GM12874 (cell line): ENCODE results near the gene GFRA1.

Experiments
- TF ChIP-seq, protein P1 (sequence below): IDR thresholded peaks from 2 replicates; pipeline ENCODE4 v1.5.1; 2011; ENCODE audit warnings: low read depth, mild to moderate bottlenecking, control low read depth, low read length, moderate library complexity; ENCODE audit not compliant: insufficient read depth

Gene GFRA1

GRCh38 chr10:116259638-116260037 is 13.4 kb downstream of the GFRA1 start:
- TF ChIP-seq, protein P1, sequence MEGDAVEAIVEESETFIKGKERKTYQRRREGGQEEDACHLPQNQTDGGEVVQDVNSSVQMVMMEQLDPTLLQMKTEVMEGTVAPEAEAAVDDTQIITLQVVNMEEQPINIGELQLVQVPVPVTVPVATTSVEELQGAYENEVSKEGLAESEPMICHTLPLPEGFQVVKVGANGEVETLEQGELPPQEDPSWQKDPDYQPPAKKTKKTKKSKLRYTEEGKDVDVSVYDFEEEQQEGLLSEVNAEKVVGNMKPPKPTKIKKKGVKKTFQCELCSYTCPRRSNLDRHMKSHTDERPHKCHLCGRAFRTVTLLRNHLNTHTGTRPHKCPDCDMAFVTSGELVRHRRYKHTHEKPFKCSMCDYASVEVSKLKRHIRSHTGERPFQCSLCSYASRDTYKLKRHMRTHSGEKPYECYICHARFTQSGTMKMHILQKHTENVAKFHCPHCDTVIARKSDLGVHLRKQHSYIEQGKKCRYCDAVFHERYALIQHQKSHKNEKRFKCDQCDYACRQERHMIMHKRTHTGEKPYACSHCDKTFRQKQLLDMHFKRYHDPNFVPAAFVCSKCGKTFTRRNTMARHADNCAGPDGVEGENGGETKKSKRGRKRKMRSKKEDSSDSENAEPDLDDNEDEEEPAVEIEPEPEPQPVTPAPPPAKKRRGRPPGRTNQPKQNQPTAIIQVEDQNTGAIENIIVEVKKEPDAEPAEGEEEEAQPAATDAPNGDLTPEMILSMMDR: no peak

DNA sequence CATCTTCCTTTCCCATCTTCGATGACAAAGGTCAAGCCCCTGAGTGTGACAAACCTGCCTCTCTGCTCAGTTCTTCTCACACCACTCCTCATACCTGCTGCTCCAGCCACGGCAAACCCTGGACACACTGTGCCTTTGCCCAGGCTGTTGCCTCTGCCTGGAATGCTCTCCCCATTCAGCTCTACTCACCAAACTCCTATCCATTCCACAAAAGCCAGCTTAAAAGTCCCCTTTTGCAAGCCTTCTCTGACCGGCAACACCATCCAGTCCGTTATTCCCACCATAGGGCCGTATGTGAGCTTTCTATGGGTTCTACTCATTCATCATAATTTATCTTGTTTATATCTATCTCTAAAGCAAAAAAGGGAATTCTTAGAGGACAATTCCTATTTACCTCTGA is 15.2 kb downstream of the GFRA1 start:
- TF ChIP-seq, protein P1: no peak

- TF ChIP-seq, protein P1: no peak
Observed at GRCh38 chr10:116256752-116257259, 16.2 kb downstream of the GFRA1 start.

- TF ChIP-seq, protein P1: no peak
Observed at GRCh38 chr10:116255886-116256751, 16.9 kb downstream of the GFRA1 start.

GRCh38 chr10:116254422-116255155 is 18.4 kb downstream of the GFRA1 start:
- TF ChIP-seq, protein P1: no peak

- TF ChIP-seq, protein P1: no peak
Observed at GRCh38 chr10:116253716-116254115, 19.3 kb downstream of the GFRA1 start.
